Liver (tissue), 9 donors: ENCODE measurements around the gene ASMTL. TPM values are rescaled to one million over a fixed set of nuclear protein-coding genes. Genes with fewer than 3 reads are reported as not detected.

ENCODE experiments used
- DNase-seq: peaks from one replicate; pipeline ENCODE4 v3.0.0-alpha.2; 2017; ENCODE audit warnings: low spot score
- H3K27ac ChIP-seq, 2 donors: one replicate each; pipeline ENCODE4 v1.7.0; 2013; ENCODE audit warnings: inconsistent platforms in 2 of 2, low read length in 2 of 2, control low read depth in 1 of 2, low read depth in 1 of 2, mild to moderate bottlenecking in 1 of 2
- H3K27me3 ChIP-seq, 4 donors: one replicate each; pipeline versions ENCODE4 v1.6.1 to v1.7.0; 2013; ENCODE audit warnings: low read length in 3 of 4, inconsistent platforms in 1 of 4, mild to moderate bottlenecking in 1 of 4, moderate library complexity in 1 of 4; ENCODE audit not compliant: control insufficient read depth in 4 of 4, insufficient read depth in 4 of 4
- H3K36me3 ChIP-seq, 4 donors: one replicate each; pipeline versions ENCODE4 v1.6.1 to v1.7.0; 2013; ENCODE audit warnings: low read length in 3 of 4, mild to moderate bottlenecking in 3 of 4, low read depth in 1 of 4, moderate library complexity in 1 of 4; ENCODE audit not compliant: control insufficient read depth in 4 of 4, insufficient read depth in 3 of 4
- H3K4me1 ChIP-seq, 4 donors: one replicate each; pipeline versions ENCODE4 v1.6.1 to v1.7.0; 2013; ENCODE audit warnings: low read length in 3 of 4, mild to moderate bottlenecking in 3 of 4, moderate library complexity in 1 of 4; ENCODE audit not compliant: control insufficient read depth in 4 of 4, insufficient read depth in 4 of 4
- H3K4me3 ChIP-seq, 3 donors: one replicate each; pipeline versions ENCODE4 v1.6.1 to v1.7.0; 2013; ENCODE audit warnings: low read length in 3 of 3, control low read depth in 1 of 3, low read depth in 1 of 3, mild to moderate bottlenecking in 1 of 3
- H3K9ac ChIP-seq, 2 donors: one replicate each; pipeline ENCODE4 v1.7.0; 2013; ENCODE audit warnings: low read length in 2 of 2, mild to moderate bottlenecking in 2 of 2, moderate library complexity in 2 of 2, control low read depth in 1 of 2, low read depth in 1 of 2
- H3K9me3 ChIP-seq, 4 donors: one replicate each; pipeline versions ENCODE4 v1.6.1 to v1.7.0; 2013; ENCODE audit warnings: low read length in 3 of 4; ENCODE audit not compliant: control insufficient read depth in 4 of 4
- FOXA1 ChIP-seq: IDR thresholded peaks from 2 replicates; pipeline ENCODE4 v1.6.1; 2016; ENCODE audit warnings: antibody characterized with exemption
- HNF4G ChIP-seq: IDR thresholded peaks from 2 replicates; pipeline ENCODE4 v1.6.1; 2016; ENCODE audit warnings: antibody characterized with exemption
- NR2F2 ChIP-seq: IDR thresholded peaks from 2 replicates; pipeline ENCODE4 v1.6.1; 2016; ENCODE audit warnings: antibody characterized with exemption
- RAD21 ChIP-seq, 2 donors: IDR thresholded peaks; 2 replicates each; pipeline ENCODE4 v1.6.1; 2016; ENCODE audit warnings: antibody characterized with exemption in 2 of 2, mild to moderate bottlenecking in 2 of 2
- RXRA ChIP-seq, 2 donors: IDR thresholded peaks; 2 replicates each; pipeline ENCODE4 v1.6.1; 2017 to 2018; ENCODE audit warnings: antibody characterized with exemption in 2 of 2, mild to moderate bottlenecking in 1 of 2
- SP1 ChIP-seq: IDR thresholded peaks from 2 replicates; pipeline ENCODE4 v1.6.1; 2018; ENCODE audit warnings: antibody characterized with exemption, mild to moderate bottlenecking
- WGBS: extraction: QIAGEN DNeasy Blood & Tissue Kit; methylation state at CpG from one replicate; pipeline ENCODE4 v1.1.7; 2013; 5-methylcytosine and 5-hydroxymethylcytosine counted together
- polyA plus RNA-seq, 2 donors: library from polyadenylated mRNA; stranded (reverse) in 1 of 2; unstranded in 1 of 2; fragments of 200-250 nt in 1 of 2; fragments of >200 nt in 1 of 2; fragmentation: Nextera tagmentation in 1 of 2; extraction: Ambion mirVana in 1 of 2; gene quantifications; one replicate each; pipeline versions ENCODE4 v1.2.1 to v1.2.3, GENCODE V29; 2013 to 2015
- total RNA-seq, 2 donors: library from RNA; depleted of rRNA; stranded (reverse); fragments of >200 nt; gene quantifications; one replicate each; pipeline ENCODE4 v1.2.3, GENCODE V29; 2014
- TF ChIP-seq, protein P1 (sequence below): IDR thresholded peaks from 2 replicates; pipeline ENCODE4 v1.6.1; 2016; ENCODE audit warnings: antibody characterized with exemption, mild to moderate bottlenecking
- TF ChIP-seq, protein P2 (sequence below): IDR thresholded peaks from 2 replicates; pipeline ENCODE4 v1.6.1; 2016; ENCODE audit warnings: antibody characterized with exemption
- TF ChIP-seq, protein P3 (sequence below): fragments of 150-350 bp; IDR thresholded peaks from 2 replicates; pipeline ENCODE4 v1.5.1; 2017; ENCODE audit warnings: improper control_type of control experiment, low read depth, low read length; ENCODE audit not compliant: missing input control
- TF ChIP-seq, protein P4 (sequence below): IDR thresholded peaks from 2 replicates; pipeline ENCODE4 v1.6.1; 2016; ENCODE audit warnings: antibody characterized with exemption
- donor health status: healthy.
- donor health status: healthy.
- donor health status: healthy.
- donor health status: healthy.
- donor health status: healthy.

The ASMTL gene
- total and polyA plus RNA-seq, 4 donors = 10.3 to 18.9 (median 11.6) TPM

DNA sequence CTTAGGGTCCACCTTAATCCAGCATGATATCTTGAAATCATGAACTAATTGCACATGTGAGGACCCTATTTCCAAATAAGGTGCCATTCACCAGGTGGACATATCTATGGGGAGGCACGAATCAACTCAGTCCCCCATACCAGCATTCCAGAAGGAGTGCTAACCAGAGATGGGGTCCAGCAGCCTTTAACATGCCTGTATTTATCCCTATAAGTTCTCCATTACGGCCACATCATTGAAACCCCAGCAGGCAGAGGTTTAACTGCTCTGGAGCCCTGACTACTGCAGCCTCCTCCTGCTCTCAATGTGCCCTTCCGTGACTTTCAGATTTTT, 3.2 kb upstream of the ASMTL start (continued):
- TF ChIP-seq, protein P1, sequence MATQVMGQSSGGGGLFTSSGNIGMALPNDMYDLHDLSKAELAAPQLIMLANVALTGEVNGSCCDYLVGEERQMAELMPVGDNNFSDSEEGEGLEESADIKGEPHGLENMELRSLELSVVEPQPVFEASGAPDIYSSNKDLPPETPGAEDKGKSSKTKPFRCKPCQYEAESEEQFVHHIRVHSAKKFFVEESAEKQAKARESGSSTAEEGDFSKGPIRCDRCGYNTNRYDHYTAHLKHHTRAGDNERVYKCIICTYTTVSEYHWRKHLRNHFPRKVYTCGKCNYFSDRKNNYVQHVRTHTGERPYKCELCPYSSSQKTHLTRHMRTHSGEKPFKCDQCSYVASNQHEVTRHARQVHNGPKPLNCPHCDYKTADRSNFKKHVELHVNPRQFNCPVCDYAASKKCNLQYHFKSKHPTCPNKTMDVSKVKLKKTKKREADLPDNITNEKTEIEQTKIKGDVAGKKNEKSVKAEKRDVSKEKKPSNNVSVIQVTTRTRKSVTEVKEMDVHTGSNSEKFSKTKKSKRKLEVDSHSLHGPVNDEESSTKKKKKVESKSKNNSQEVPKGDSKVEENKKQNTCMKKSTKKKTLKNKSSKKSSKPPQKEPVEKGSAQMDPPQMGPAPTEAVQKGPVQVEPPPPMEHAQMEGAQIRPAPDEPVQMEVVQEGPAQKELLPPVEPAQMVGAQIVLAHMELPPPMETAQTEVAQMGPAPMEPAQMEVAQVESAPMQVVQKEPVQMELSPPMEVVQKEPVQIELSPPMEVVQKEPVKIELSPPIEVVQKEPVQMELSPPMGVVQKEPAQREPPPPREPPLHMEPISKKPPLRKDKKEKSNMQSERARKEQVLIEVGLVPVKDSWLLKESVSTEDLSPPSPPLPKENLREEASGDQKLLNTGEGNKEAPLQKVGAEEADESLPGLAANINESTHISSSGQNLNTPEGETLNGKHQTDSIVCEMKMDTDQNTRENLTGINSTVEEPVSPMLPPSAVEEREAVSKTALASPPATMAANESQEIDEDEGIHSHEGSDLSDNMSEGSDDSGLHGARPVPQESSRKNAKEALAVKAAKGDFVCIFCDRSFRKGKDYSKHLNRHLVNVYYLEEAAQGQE = no peak
- TF ChIP-seq, protein P2, sequence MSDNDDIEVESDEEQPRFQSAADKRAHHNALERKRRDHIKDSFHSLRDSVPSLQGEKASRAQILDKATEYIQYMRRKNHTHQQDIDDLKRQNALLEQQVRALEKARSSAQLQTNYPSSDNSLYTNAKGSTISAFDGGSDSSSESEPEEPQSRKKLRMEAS = no peak
- TF ChIP-seq HNF4G (no peak), NR2F2 (no peak)

DNA sequence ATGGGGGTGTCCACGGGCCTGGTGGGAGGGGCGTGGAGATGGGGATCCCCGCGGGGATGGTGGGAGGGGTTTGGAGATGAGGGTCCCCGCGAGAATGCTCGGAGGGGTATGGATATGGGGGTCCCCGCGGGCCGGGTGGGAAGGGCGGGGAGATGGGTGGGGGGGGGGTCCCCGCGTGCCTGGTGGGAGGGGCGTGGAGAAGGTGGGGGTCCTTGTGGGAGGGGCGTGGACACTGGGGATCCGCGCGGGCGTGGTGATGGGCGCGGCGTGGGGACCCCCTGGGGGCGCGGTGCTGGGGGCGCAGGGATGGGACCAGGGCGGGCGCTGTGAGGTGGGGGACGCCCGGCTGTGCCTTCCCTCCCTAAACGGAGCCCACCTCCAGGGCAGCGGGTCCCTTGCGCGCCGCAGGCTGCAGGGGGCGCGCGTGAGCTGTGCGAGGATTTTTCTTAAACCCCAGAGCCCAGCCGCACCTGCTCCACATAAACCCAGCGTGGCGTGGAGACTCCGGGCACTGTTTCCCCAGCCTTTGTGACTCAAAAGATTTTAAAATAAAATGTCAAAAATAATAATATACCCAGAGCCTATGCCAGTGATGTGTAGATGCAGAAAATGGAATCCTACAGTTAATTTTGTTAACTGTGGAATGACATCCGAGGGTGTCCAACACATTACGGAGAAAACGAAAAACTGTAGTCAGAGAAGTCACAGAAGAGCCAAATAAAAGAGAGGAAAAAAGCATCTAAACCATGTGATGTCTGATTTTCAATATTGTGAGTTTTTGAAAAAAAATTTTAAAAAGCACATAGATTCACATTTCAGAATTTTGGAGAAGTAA, 1.5 kb upstream of the ASMTL start:
- Histone ChIP-seq H3K9me3 (no peaks in the 10 kb centered on the region), H3K36me3 (no peaks in the 10 kb centered on the region), H3K27ac (peak overlapping the region; percentile 94), H3K4me1 (peaks cover 0 to 17% (median 8%) of the 10 kb centered on the region in 4 donors), H3K4me3 (peak overlapping the region in 2 of 3 donors; percentile 48 to 75), H3K27me3 (no peaks in the 10 kb centered on the region), H3K9ac (no peak overlapping the region)
- DNase-seq = peak; percentile 90
- TF ChIP-seq RAD21 (IDR thresholded peaks at IDR 0.05) = peak in 1 of 2 donors; percentile 91
- no peak for TF ChIP-seq HNF4G
- no peak for TF ChIP-seq SP1
- TF ChIP-seq, protein P1 = peak; percentile 5
- TF ChIP-seq, protein P3, sequence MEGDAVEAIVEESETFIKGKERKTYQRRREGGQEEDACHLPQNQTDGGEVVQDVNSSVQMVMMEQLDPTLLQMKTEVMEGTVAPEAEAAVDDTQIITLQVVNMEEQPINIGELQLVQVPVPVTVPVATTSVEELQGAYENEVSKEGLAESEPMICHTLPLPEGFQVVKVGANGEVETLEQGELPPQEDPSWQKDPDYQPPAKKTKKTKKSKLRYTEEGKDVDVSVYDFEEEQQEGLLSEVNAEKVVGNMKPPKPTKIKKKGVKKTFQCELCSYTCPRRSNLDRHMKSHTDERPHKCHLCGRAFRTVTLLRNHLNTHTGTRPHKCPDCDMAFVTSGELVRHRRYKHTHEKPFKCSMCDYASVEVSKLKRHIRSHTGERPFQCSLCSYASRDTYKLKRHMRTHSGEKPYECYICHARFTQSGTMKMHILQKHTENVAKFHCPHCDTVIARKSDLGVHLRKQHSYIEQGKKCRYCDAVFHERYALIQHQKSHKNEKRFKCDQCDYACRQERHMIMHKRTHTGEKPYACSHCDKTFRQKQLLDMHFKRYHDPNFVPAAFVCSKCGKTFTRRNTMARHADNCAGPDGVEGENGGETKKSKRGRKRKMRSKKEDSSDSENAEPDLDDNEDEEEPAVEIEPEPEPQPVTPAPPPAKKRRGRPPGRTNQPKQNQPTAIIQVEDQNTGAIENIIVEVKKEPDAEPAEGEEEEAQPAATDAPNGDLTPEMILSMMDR = peak; percentile 96
- TF ChIP-seq, protein P4, sequence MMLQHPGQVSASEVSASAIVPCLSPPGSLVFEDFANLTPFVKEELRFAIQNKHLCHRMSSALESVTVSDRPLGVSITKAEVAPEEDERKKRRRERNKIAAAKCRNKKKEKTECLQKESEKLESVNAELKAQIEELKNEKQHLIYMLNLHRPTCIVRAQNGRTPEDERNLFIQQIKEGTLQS = no peak
- TF ChIP-seq RXRA (IDR thresholded peaks at IDR 0.05) = no peak
- no peak for TF ChIP-seq FOXA1
- 4% methylated on average over 45 of the region's 45 CpGs for WGBS
